Measurements from ENCODE around the gene PRKD2. TPM values are rescaled to one million over a fixed set of nuclear protein-coding genes. Genes with fewer than 3 reads are reported as not detected.

The PRKD2 gene
- total RNA-seq, 1 experiment from 2014 or later = 88.5 TPM

DNA sequence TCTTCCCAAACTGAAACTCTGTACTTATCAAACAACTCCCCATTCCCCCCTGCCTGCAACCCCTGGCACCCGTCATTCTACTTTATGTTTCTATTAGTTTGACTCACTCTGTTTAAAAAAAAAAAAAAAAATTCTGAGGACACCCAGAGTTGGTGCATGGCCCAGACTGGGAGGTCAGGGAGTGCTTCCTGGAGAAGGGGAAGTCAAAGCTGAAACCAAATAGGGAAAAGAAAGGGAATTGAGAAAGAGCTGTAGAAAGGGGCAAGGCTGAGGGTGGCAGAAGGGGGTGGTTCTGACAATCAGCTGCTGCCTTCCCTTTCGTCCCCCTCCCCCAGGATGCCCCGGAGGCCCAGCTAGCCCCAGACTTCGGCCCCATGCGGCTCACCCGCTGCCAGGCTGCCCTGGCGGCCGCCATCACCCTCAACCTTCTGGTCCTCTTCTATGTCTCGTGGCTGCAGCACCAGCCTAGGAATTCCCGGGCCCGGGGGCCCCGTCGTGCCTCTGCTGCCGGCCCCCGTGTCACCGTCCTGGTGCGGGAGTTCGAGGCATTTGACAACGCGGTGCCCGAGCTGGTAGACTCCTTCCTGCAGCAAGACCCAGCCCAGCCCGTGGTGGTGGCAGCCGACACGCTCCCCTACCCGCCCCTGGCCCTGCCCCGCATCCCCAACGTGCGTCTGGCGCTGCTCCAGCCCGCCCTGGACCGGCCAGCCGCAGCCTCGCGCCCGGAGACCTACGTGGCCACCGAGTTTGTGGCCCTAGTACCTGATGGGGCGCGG is 38.4 kb upstream of the PRKD2 start:
- Histone ChIP-seq H2AFZ (no peak overlapping the region), H3F3A (ENCODE audit: insufficient read depth, low read depth) (peaks cover 35% of the 10 kb centered on the region; the same call in 1 of the 2 replicates), H3K4me2 (no peak overlapping the region), H3K36me3 (ENCODE audit: low read depth) (no peaks in the 10 kb centered on the region), H3K27ac (no peak overlapping the region), H4K20me1 (ENCODE audit: insufficient read depth) (peaks cover 7% of the 10 kb centered on the region; the same call in 1 of the 2 replicates), H3K4me3 (no peak overlapping the region), H3K9me2 (ENCODE audit: insufficient read depth) (no peaks in the 10 kb centered on the region), H3K9me3 (ENCODE audit: insufficient read depth, low read depth) (no peaks in the 10 kb centered on the region), H3K4me1 (replicated peaks; ENCODE audit: insufficient read depth) (no peaks in the 10 kb centered on the region), H3K79me2 (ENCODE audit: low read depth) (no peaks in the 10 kb centered on the region), H3K27me3 (ENCODE audit: insufficient read depth, low read depth) (no peaks in the 10 kb centered on the region)
- TF ChIP-seq, protein P1, sequence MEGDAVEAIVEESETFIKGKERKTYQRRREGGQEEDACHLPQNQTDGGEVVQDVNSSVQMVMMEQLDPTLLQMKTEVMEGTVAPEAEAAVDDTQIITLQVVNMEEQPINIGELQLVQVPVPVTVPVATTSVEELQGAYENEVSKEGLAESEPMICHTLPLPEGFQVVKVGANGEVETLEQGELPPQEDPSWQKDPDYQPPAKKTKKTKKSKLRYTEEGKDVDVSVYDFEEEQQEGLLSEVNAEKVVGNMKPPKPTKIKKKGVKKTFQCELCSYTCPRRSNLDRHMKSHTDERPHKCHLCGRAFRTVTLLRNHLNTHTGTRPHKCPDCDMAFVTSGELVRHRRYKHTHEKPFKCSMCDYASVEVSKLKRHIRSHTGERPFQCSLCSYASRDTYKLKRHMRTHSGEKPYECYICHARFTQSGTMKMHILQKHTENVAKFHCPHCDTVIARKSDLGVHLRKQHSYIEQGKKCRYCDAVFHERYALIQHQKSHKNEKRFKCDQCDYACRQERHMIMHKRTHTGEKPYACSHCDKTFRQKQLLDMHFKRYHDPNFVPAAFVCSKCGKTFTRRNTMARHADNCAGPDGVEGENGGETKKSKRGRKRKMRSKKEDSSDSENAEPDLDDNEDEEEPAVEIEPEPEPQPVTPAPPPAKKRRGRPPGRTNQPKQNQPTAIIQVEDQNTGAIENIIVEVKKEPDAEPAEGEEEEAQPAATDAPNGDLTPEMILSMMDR (conservative IDR thresholded peaks at IDR 0.05) = no peak
- no peak for TF ChIP-seq EZH2 (IDR thresholded peaks at IDR 0.05; ENCODE audit: low read depth)
- no peak for DNase-seq
- CTCF ChIA-PET = interaction anchor here (0.6 to 0.7 kb wide), 4 partner anchors 27 to 524 kb away, joined by 3 to 7 read pairs (median 4); no protein-coding TSS in a partner anchor
- POLR2A ChIA-PET (ENCODE audit: unreplicated experiment) = no interaction called here
- no TSS peak for BruUV-seq (replicated peaks)
- intact Hi-C loops (cut with micrococcal nuclease; ENCODE audit: unreplicated experiment) = loop anchor here (10.0 kb wide), 2 partner anchors 240 to 280 kb away; no protein-coding TSS in a partner anchor

DNA sequence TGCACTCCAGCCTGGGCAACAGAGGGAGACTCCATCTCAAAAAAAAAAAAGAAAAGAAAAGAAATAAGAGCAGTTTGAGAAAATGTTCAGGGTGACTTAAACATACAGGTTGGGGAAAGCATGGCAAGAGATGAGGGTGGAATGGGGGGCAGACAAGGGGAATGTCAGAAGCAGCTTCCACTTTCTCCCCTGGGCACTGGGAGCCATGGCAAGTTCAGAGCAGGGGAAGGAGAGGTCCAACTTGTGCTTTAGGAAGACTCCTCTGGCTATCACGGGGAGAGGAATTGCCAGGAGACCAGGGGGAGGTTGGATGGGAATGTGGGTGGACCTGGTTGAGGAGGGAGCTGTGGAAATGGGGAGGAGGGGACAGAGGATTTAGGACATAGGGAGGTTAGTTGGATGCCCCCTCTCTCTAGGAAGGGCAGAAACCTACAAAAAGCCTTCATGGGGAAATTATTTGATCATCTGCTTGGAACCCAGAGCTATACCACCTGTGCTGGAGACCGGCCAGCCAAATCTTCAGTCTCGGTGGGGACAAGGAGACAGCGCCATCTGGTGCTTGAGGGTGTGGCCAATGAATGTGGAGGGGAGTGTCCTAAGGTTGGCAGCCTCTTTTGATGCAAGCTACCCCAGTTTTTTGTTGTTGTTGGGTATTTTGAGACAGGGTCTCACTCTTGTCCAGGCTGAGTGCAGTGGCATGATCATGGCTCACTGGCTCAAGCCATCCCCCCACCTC is 36.7 kb upstream of the PRKD2 start:
- POLR2A ChIA-PET (ENCODE audit: unreplicated experiment) = interaction anchor here (0.6 kb wide), 2 partner anchors 86 to 96 kb away, joined by 3 to 13 read pairs; no protein-coding TSS in a partner anchor
- Histone ChIP-seq H3K9me2 (ENCODE audit: insufficient read depth) (no peaks in the 10 kb centered on the region), H3K27ac (no peak overlapping the region), H3K4me1 (replicated peaks; ENCODE audit: insufficient read depth) (no peaks in the 10 kb centered on the region), H3K4me2 (no peak overlapping the region), H3F3A (ENCODE audit: insufficient read depth, low read depth) (peaks cover 31% of the 10 kb centered on the region; the same call in 1 of the 2 replicates), H4K20me1 (ENCODE audit: insufficient read depth) (peaks cover 7% of the 10 kb centered on the region; the same call in 1 of the 2 replicates), H3K4me3 (no peak overlapping the region), H3K9me3 (ENCODE audit: insufficient read depth, low read depth) (no peaks in the 10 kb centered on the region), H2AFZ (no peak overlapping the region), H3K27me3 (ENCODE audit: insufficient read depth, low read depth) (no peaks in the 10 kb centered on the region), H3K79me2 (ENCODE audit: low read depth) (no peaks in the 10 kb centered on the region), H3K36me3 (ENCODE audit: low read depth) (no peaks in the 10 kb centered on the region)
- CTCF ChIA-PET = interaction anchor here (0.6 to 1.1 kb wide), 5 partner anchors 76 to 274 kb away, joined by 3 to 10 read pairs (median 4); no protein-coding TSS in a partner anchor
- TF ChIP-seq, protein P1 (conservative IDR thresholded peaks at IDR 0.05) = peak; percentile 61
- TF ChIP-seq EZH2 (IDR thresholded peaks at IDR 0.05; ENCODE audit: low read depth) = no peak
- peak in 1 of 2 experiments; percentile 48 for DNase-seq
- intact Hi-C loops (cut with micrococcal nuclease; ENCODE audit: unreplicated experiment) = loop anchor here (2.0 to 10.0 kb wide), 4 partner anchors 49 to 281 kb away; no protein-coding TSS in a partner anchor
- BruUV-seq (replicated peaks) = no TSS peak

DNA sequence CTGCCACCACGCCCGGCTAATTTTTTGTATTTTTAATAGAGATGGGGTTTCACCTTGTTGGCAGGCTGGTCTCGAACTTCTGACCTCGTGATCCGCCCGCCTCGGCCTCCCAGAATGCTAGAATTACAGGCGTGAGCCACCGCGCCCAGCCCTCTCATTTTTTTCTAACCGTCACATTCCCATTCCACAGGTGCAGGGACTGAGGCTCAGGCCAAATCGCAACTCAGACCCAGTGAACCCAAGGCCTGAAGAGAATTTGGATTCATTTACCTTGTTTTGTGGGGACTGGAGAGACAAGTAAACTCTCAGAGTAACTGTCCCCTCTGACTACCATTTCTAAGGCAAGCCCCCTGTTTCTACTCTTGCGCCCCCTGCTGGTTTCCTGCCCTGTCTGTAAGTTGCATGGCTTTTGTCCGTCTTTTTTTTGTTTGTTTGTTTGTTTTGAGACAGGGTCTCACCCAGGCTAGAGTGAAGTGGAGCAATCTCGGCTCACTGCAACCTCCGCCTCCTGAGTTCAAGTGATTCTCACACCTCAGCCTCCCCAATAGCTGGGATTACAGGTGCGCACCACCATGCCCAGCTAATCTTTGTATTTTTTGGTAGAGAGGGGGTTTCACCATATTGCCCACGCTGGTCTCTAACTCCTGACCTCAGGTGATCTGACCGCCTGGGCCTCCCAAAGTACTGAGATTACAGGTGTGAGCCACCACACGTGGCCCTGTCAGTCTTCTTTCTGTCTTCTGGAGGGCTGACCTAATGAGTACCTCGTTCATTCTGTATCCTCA is 31.6 kb upstream of the PRKD2 start:
- CTCF ChIA-PET = interaction anchor here (0.6 to 0.7 kb wide), 5 partner anchors 37 to 342 kb away, joined by 3 to 16 read pairs (median 4); no protein-coding TSS in a partner anchor
- peak; percentile 47 to 64 for DNase-seq

More for the DNA sequence above, 31.6 kb upstream of the PRKD2 start:
- Histone ChIP-seq H3K79me2 (ENCODE audit: low read depth) (peaks cover 32% of the 10 kb centered on the region), H3K4me3 (no peak overlapping the region), H4K20me1 (ENCODE audit: insufficient read depth) (peaks cover 9% of the 10 kb centered on the region; the same call in 1 of the 2 replicates), H3F3A (ENCODE audit: insufficient read depth, low read depth) (peaks cover 21% of the 10 kb centered on the region; the same call in 1 of the 2 replicates), H3K4me1 (replicated peaks; ENCODE audit: insufficient read depth) (peaks cover 11% of the 10 kb centered on the region), H3K27me3 (ENCODE audit: insufficient read depth, low read depth) (no peaks in the 10 kb centered on the region), H3K36me3 (ENCODE audit: low read depth) (no peaks in the 10 kb centered on the region), H3K4me2 (no peak overlapping the region), H3K27ac (no peak overlapping the region), H3K9me3 (ENCODE audit: insufficient read depth, low read depth) (no peaks in the 10 kb centered on the region), H2AFZ (no peak overlapping the region), H3K9me2 (ENCODE audit: insufficient read depth) (no peaks in the 10 kb centered on the region)
- POLR2A ChIA-PET (ENCODE audit: unreplicated experiment) = no interaction called here
- intact Hi-C loops (cut with micrococcal nuclease; ENCODE audit: unreplicated experiment) = no loop called here
- no TSS peak for BruUV-seq (replicated peaks)
- TF ChIP-seq, protein P1 (conservative IDR thresholded peaks at IDR 0.05) = peak; percentile 96
- no peak for TF ChIP-seq EZH2 (IDR thresholded peaks at IDR 0.05; ENCODE audit: low read depth)
